Measurements from ENCODE around the gene NF1.
"Not testable (repeated sequence)": the region's sequence is repeated elsewhere in the genome, so short reads cannot be mapped to it uniquely, and the experiment has no call there.

Gene NF1

GRCh38 chr17:31272236-31272635 is 177.5 kb downstream of the NF1 start:
- WGBS (ENCODE audit: insufficient coverage, insufficient read length) = no CpG with 5 or more reads among the region's 1 CpG
- Histone ChIP-seq H3K9me3 (ENCODE audit: control insufficient read depth, insufficient read depth, low read length) (no peaks in the 10 kb centered on the region), H3K27me3 (ENCODE audit: control insufficient read depth, insufficient read depth, low read length) (no peaks in the 10 kb centered on the region), H3K4me1 (ENCODE audit: control insufficient read depth, insufficient read depth, low read length) (peaks cover 1% of the 10 kb centered on the region; the same call in 1 of the 2 replicates), H3K36me3 (ENCODE audit: control insufficient read depth, insufficient read depth, low read length) (no peaks in the 10 kb centered on the region), H3K4me3 (ENCODE audit: low read length) (no peak overlapping the region), H3K27ac (ENCODE audit: low read length) (no peak overlapping the region)
- no peak for DNase-seq (ENCODE audit: low read depth, low spot score)

GRCh38 chr17:31272803-31273202 is 178.0 kb downstream of the NF1 start:
- H3K27me3 ChIP-seq (ENCODE audit: control insufficient read depth, insufficient read depth, low read length) = no peaks in the 10 kb centered on the region
- H3K27ac ChIP-seq (ENCODE audit: low read length) = no peak overlapping the region
- no peak overlapping the region for H3K4me3 ChIP-seq (ENCODE audit: low read length)
- H3K36me3 ChIP-seq (ENCODE audit: control insufficient read depth, insufficient read depth, low read length) = no peaks in the 10 kb centered on the region
- DNase-seq (ENCODE audit: low read depth, low spot score) = no peak
- peaks cover 1% of the 10 kb centered on the region; the same call in 1 of the 2 replicates for H3K4me1 ChIP-seq (ENCODE audit: control insufficient read depth, insufficient read depth, low read length)
- H3K9me3 ChIP-seq (ENCODE audit: control insufficient read depth, insufficient read depth, low read length) = no peaks in the 10 kb centered on the region

GRCh38 chr17:31273516-31273915 is 178.7 kb downstream of the NF1 start:
- Histone ChIP-seq H3K4me3 (ENCODE audit: low read length) (no peak overlapping the region), H3K27ac (ENCODE audit: low read length) (no peak overlapping the region), H3K36me3 (ENCODE audit: control insufficient read depth, insufficient read depth, low read length) (no peaks in the 10 kb centered on the region), H3K4me1 (ENCODE audit: control insufficient read depth, insufficient read depth, low read length) (peaks cover 1% of the 10 kb centered on the region; the same call in 1 of the 2 replicates), H3K9me3 (ENCODE audit: control insufficient read depth, insufficient read depth, low read length) (no peaks in the 10 kb centered on the region), H3K27me3 (ENCODE audit: control insufficient read depth, insufficient read depth, low read length) (no peaks in the 10 kb centered on the region)
- WGBS (ENCODE audit: insufficient coverage, insufficient read length) = no CpG with 5 or more reads among the region's 1 CpG
- no peak for DNase-seq (ENCODE audit: low read depth, low spot score)

- Histone ChIP-seq H3K4me3 (ENCODE audit: low read length) (no peak overlapping the region), H3K9me3 (ENCODE audit: control insufficient read depth, insufficient read depth, low read length) (no peaks in the 10 kb centered on the region), H3K4me1 (ENCODE audit: control insufficient read depth, insufficient read depth, low read length) (peaks cover 1% of the 10 kb centered on the region; the same call in 1 of the 2 replicates), H3K27ac (ENCODE audit: low read length) (no peak overlapping the region), H3K27me3 (ENCODE audit: control insufficient read depth, insufficient read depth, low read length) (no peaks in the 10 kb centered on the region), H3K36me3 (ENCODE audit: control insufficient read depth, insufficient read depth, low read length) (no peaks in the 10 kb centered on the region)
- DNase-seq (ENCODE audit: low read depth, low spot score) = no peak
- WGBS (ENCODE audit: insufficient coverage, insufficient read length) = no CpG with 5 or more reads among the region's 2 CpGs
Observed at GRCh38 chr17:31274252-31274651, 179.5 kb downstream of the NF1 start.

GRCh38 chr17:31275116-31275515 is 180.3 kb downstream of the NF1 start:
- no peaks in the 10 kb centered on the region for H3K9me3 ChIP-seq (ENCODE audit: control insufficient read depth, insufficient read depth, low read length)
- no peak overlapping the region for H3K4me3 ChIP-seq (ENCODE audit: low read length)
- no CpG with 5 or more reads among the region's 1 CpG for WGBS (ENCODE audit: insufficient coverage, insufficient read length)
- no peaks in the 10 kb centered on the region for H3K4me1 ChIP-seq (ENCODE audit: control insufficient read depth, insufficient read depth, low read length)
- H3K27me3 ChIP-seq (ENCODE audit: control insufficient read depth, insufficient read depth, low read length) = no peaks in the 10 kb centered on the region
- H3K27ac ChIP-seq (ENCODE audit: low read length) = no peak overlapping the region
- no peaks in the 10 kb centered on the region for H3K36me3 ChIP-seq (ENCODE audit: control insufficient read depth, insufficient read depth, low read length)
- no peak for DNase-seq (ENCODE audit: low read depth, low spot score)

GRCh38 chr17:31279401-31279800 is 184.6 kb downstream of the NF1 start:
- Histone ChIP-seq H3K36me3 (ENCODE audit: control insufficient read depth, insufficient read depth, low read length) (no peaks in the 10 kb centered on the region), H3K27me3 (ENCODE audit: control insufficient read depth, insufficient read depth, low read length) (no peaks in the 10 kb centered on the region), H3K4me3 (ENCODE audit: low read length) (no peak overlapping the region), H3K9me3 (ENCODE audit: control insufficient read depth, insufficient read depth, low read length) (no peaks in the 10 kb centered on the region), H3K27ac (ENCODE audit: low read length) (no peak overlapping the region), H3K4me1 (ENCODE audit: control insufficient read depth, insufficient read depth, low read length) (no peaks in the 10 kb centered on the region)
- DNase-seq (ENCODE audit: low read depth, low spot score) = no peak
- no CpG with 5 or more reads among the region's 2 CpGs for WGBS (ENCODE audit: insufficient coverage, insufficient read length)

GRCh38 chr17:31281061-31281460 is 186.3 kb downstream of the NF1 start:
- Histone ChIP-seq H3K27me3 (ENCODE audit: control insufficient read depth, insufficient read depth, low read length) (no peaks in the 10 kb centered on the region), H3K4me3 (ENCODE audit: low read length) (no peak overlapping the region), H3K4me1 (ENCODE audit: control insufficient read depth, insufficient read depth, low read length) (no peaks in the 10 kb centered on the region), H3K9me3 (ENCODE audit: control insufficient read depth, insufficient read depth, low read length) (no peaks in the 10 kb centered on the region), H3K27ac (ENCODE audit: low read length) (no peak overlapping the region), H3K36me3 (ENCODE audit: control insufficient read depth, insufficient read depth, low read length) (no peaks in the 10 kb centered on the region)
- no CpG with 5 or more reads among the region's 2 CpGs for WGBS (ENCODE audit: insufficient coverage, insufficient read length)
- DNase-seq (ENCODE audit: low read depth, low spot score) = no peak

- no peaks in the 10 kb centered on the region for H3K4me1 ChIP-seq (ENCODE audit: control insufficient read depth, insufficient read depth, low read length)
- H3K27me3 ChIP-seq (ENCODE audit: control insufficient read depth, insufficient read depth, low read length) = no peaks in the 10 kb centered on the region
- no peak overlapping the region for H3K27ac ChIP-seq (ENCODE audit: low read length)
- DNase-seq (ENCODE audit: low read depth, low spot score) = no peak
- H3K36me3 ChIP-seq (ENCODE audit: control insufficient read depth, insufficient read depth, low read length) = no peaks in the 10 kb centered on the region
- no peaks in the 10 kb centered on the region for H3K9me3 ChIP-seq (ENCODE audit: control insufficient read depth, insufficient read depth, low read length)
- H3K4me3 ChIP-seq (ENCODE audit: low read length) = no peak overlapping the region
Observed at GRCh38 chr17:31283841-31284240, 189.1 kb downstream of the NF1 start.

- Histone ChIP-seq H3K4me1 (ENCODE audit: control insufficient read depth, insufficient read depth, low read length) (no peaks in the 10 kb centered on the region), H3K4me3 (ENCODE audit: low read length) (no peak overlapping the region), H3K36me3 (ENCODE audit: control insufficient read depth, insufficient read depth, low read length) (no peaks in the 10 kb centered on the region), H3K9me3 (ENCODE audit: control insufficient read depth, insufficient read depth, low read length) (no peaks in the 10 kb centered on the region), H3K27me3 (ENCODE audit: control insufficient read depth, insufficient read depth, low read length) (no peaks in the 10 kb centered on the region), H3K27ac (ENCODE audit: low read length) (no peak overlapping the region)
- no peak for DNase-seq (ENCODE audit: low read depth, low spot score)
- WGBS (ENCODE audit: insufficient coverage, insufficient read length) = no CpG with 5 or more reads among the region's 1 CpG
Observed at GRCh38 chr17:31286587-31286986, 191.8 kb downstream of the NF1 start.

GRCh38 chr17:31287932-31288331 is 193.2 kb downstream of the NF1 start:
- not testable (repeated sequence) for H3K27ac ChIP-seq (ENCODE audit: low read length); H3K4me3 ChIP-seq (ENCODE audit: low read length); H3K27me3 ChIP-seq (ENCODE audit: control insufficient read depth, insufficient read depth, low read length); H3K4me1 ChIP-seq (ENCODE audit: control insufficient read depth, insufficient read depth, low read length); H3K36me3 ChIP-seq (ENCODE audit: control insufficient read depth, insufficient read depth, low read length); DNase-seq (ENCODE audit: low read depth, low spot score); H3K9me3 ChIP-seq (ENCODE audit: control insufficient read depth, insufficient read depth, low read length)
- no CpG with 5 or more reads among the region's 1 CpG for WGBS (ENCODE audit: insufficient coverage, insufficient read length)

- H3K27ac ChIP-seq (ENCODE audit: low read length) = no peak overlapping the region
- WGBS (ENCODE audit: insufficient coverage, insufficient read length) = no CpG with 5 or more reads among the region's 3 CpGs
- H3K4me3 ChIP-seq (ENCODE audit: low read length) = no peak overlapping the region
- H3K36me3 ChIP-seq (ENCODE audit: control insufficient read depth, insufficient read depth, low read length) = no peaks in the 10 kb centered on the region
- DNase-seq (ENCODE audit: low read depth, low spot score) = no peak
- H3K9me3 ChIP-seq (ENCODE audit: control insufficient read depth, insufficient read depth, low read length) = no peaks in the 10 kb centered on the region
- no peaks in the 10 kb centered on the region for H3K4me1 ChIP-seq (ENCODE audit: control insufficient read depth, insufficient read depth, low read length)
- H3K27me3 ChIP-seq (ENCODE audit: control insufficient read depth, insufficient read depth, low read length) = no peaks in the 10 kb centered on the region
Observed at GRCh38 chr17:31289790-31290189, 195.0 kb downstream of the NF1 start.

Measured in iPS DF 6.9 (cell line).